ENCODE data around the gene SLC2A2.

The SLC2A2 gene

GRCh38 chr3:171028779-171029232, 2.3 kb upstream of the SLC2A2 start:
- no peak for DNase-seq (ENCODE audit: low read depth, low spot score)

DNA sequence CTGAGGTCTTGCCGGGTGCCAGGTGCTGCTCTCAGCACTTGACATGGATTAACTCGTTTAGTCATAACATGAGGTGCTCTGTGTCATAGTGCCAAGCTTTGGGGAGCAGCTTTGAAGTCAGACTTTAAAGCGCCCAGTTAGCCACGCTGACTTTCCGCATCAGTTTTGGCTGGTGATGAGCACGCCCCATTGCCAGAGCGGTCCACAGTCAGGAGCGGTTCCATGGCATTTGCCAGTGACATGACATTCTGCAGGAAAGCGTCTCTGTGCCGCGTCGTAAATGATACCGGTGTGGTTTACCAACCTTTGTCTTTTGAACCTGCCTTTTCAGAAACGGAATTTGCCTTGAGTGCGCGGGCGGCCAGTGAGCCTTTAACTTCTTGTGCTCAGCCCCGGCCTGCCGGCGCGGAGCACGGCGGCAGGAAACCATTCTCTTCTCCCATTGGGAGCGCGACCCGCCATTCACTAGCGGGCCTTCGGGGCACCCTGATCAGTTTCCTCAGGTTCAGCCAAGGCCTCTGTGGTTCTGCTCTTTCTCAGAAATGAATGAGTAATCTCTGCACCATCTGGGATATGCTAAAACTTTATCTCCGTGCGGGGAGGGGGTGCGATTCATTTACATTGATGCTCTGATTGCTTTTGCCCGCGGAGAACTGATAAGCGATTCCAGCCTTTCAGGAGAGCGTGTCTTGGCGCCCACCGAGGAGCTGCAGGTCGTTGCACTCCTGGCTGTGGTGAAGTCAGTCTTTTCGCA, 1.7 kb upstream of the SLC2A2 start:
- DNase-seq (ENCODE audit: low read depth, low spot score), result peak; percentile 40

GRCh38 chr3:171023566-171023965, 3.0 kb downstream of the SLC2A2 start:
- DNase-seq (ENCODE audit: low read depth, low spot score), result no peak

GRCh38 chr3:171021377-171021776, 5.1 kb downstream of the SLC2A2 start:
- no peak for DNase-seq (ENCODE audit: low read depth, low spot score)

GRCh38 chr3:171018156-171018935, 8.2 kb downstream of the SLC2A2 start:
- no peak for DNase-seq (ENCODE audit: low read depth, low spot score)

DNA sequence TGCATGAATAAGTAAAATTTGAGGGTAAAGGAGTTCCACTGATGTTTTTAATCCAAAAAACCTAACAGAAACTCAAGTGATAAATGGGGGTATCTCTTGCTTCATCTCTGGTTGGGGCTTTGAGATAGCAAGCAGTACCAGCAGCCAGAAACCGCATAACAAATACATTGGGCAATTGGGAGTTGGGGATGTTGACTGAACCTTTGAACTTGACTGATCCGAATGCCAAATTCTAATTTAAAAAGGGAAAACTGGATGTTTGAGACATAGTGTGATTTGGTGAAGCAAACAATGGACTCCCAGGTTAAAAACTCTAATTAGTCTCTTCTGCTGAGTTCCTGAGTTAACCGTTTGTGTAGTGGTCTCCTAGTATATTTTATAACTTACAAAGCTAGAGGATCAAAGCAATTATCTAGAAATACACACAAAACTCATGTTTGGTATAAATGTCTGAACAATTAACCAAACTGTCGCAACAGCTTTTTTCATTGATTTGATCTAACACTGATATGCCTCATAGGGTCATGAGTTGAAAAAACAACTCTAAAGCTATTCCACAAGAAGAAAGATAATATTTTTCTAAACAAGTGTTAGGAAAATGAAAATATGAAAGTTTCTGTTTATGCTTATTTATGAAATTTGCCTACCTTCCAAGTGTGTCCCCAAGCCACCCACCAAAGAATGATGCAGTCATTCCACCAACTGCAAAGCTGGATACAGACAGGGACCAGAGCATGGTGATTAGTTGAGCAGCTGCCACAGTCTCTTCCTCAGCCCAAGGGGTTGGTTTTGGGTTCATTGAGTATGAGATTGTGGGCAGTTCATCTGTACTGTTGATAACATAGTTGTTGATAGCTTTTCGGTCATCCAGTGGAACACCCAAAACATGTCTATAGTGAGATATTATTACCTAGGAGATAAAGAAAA, 12.4 kb downstream of the SLC2A2 start:
- no peak for DNase-seq (ENCODE audit: low read depth, low spot score)

DNA sequence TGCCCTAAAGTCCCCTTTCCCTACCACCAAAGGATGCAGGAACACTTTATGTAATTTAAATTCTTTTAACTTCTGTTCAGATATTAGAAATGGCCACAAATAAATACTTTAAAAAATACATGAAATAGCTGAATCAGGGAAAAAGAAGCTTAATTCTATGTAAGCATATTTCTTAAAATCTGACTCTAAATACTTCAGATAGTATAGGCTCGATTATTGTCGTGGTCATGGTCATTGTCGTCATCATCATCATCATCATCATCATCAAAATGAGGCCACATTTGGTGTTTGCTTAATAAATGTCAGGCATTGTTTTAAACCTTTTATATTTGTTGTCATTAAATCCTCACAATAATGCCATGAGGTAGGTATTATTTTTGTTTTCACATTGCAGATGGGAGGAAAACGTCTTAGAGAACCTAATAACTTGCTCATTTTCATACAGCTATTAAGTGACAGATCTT, 14.6 kb downstream of the SLC2A2 start:
- DNase-seq (ENCODE audit: low read depth, low spot score), result no peak

- DNase-seq (ENCODE audit: low read depth, low spot score), result no peak
Observed at GRCh38 chr3:171011109-171011872, 15.2 kb downstream of the SLC2A2 start.

DNA sequence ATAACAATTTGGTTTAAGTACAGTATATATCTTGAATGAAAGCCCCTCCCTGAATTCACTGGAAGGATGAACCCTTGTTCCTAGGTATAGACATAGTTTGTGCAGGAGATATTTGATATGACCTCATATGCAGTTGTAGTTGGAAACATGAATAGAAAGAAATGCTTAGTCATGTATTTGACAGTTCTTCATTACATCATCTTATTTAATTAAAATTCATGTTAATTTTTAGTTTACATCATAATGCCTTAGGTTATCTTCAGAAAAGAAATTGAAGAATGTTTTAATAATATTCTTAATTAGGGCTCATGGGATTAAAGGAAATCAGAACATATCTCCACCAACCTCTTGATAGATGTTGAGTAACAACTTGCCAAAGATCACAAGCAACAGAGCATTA, 19.2 kb downstream of the SLC2A2 start:
- DNase-seq (ENCODE audit: low read depth, low spot score), result no peak

- DNase-seq (ENCODE audit: low read depth, low spot score), result no peak
Observed at GRCh38 chr3:171005648-171006047, 20.9 kb downstream of the SLC2A2 start.

GRCh38 chr3:171001957-171002694, 24.4 kb downstream of the SLC2A2 start:
- DNase-seq (ENCODE audit: low read depth, low spot score), result no peak

- DNase-seq (ENCODE audit: low read depth, low spot score), result no peak
Observed at GRCh38 chr3:171001250-171001893, 25.1 kb downstream of the SLC2A2 start.

DNA sequence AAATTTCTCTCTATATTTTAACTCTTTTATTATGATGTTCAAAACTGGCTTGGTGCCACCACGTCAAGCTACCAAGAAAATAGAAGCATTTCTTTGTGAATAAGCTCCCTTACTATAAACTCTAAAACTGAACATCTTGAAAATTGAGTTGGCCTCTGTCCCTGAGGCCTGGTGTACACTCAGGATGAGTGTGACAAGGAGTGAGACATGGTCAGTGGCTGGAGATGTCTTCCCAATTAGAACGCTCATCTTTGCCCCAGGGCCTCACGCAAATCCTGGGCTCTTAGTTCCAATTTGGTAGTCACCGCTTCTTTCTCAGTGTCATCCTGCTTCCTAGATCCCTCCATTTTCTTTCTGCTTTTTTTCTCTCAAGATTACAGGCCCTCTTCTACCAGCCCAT, 26.2 kb downstream of the SLC2A2 start:
- no peak for DNase-seq (ENCODE audit: low read depth, low spot score)

DNA sequence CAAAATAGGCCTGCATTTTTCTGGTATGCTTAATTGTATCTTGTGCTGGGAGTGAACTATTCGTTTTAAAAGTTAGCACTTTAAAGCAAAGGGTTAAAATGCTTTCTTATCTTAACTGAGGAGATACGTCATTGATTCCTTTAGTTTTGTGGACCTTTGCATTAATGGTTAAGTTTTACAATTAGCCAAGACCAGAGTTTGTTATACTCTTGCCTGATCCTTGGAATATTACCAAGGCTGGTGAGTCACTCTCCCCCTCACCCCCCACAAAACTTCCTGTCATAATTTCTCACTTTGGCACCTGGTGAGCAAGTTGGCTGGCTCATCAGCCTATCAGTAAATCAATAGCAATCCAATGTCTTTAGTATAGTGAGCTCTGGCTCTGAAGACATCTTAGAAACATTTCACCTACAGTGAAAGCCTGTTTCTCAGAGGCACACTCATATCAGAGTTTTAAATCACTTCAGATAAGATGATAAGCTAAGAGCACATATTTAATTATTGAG, 26.7 kb downstream of the SLC2A2 start:
- no peak for DNase-seq (ENCODE audit: low read depth, low spot score)

- DNase-seq (ENCODE audit: low read depth, low spot score), result no peak
Observed at GRCh38 chr3:170997961-170998913, 28.3 kb downstream of the SLC2A2 start.

DNA sequence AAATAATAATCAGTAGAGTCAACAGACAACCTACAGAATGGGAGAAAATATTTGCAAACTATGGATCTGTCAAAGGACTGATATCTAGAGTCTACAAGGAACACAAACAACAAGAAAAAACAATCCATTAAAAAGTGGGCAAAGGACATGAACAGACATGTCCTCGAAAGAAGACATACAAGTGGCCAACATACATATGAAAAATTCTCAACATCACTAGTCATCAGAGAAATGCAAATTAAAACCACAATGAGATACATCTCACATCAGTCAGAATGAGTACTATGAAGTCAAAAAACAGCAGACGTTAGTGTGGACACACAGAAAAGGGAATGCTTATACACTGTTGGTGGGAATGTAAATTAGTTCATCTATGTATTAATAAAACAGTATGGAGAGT, 33.7 kb downstream of the SLC2A2 start:
- no peak for DNase-seq (ENCODE audit: low read depth, low spot score)

GRCh38 chr3:170991664-170992063, 34.9 kb downstream of the SLC2A2 start:
- no peak for DNase-seq (ENCODE audit: low read depth, low spot score)

- no peak for DNase-seq (ENCODE audit: low read depth, low spot score)
Observed at GRCh38 chr3:170989100-170989648, 37.3 kb downstream of the SLC2A2 start.

All from iPS DF 19.7 (cell line).